GM10248 (cell line): ENCODE results near the gene NCSTN.
A peak's percentile ranks its signal among the peaks of the same experiment; 100 is the strongest.

Experiments used
- CTCF ChIA-PET: fragments of 300-600 bp; sonication (Branson Sonifier 250); formaldehyde crosslinking; extraction: SDS; loops from one replicate; lab custom pipeline; 2021; ENCODE audit warnings: antibody characterized with exemption; lab: Yijun Ruan, JAX
- POLR2A ChIA-PET: fragments of 350-650 bp; sonication (Branson Sonifier 250); formaldehyde crosslinking; extraction: SDS; loops from one replicate; lab custom pipeline; 2020; ENCODE audit warnings: antibody characterized with exemption; lab: Yijun Ruan, JAX
- DNase-seq: peaks from one replicate; pipeline ENCODE4 v3.0.0; 2012; ENCODE audit errors: extremely low spot score
- TF ChIP-seq, protein P1 (sequence below): IDR thresholded peaks from 2 replicates; pipeline ENCODE4 v1.5.1; 2012; ENCODE audit warnings: mild to moderate bottlenecking, low read depth; ENCODE audit errors: extremely low read depth, missing control alignments, control extremely low read depth

Gene NCSTN

DNA sequence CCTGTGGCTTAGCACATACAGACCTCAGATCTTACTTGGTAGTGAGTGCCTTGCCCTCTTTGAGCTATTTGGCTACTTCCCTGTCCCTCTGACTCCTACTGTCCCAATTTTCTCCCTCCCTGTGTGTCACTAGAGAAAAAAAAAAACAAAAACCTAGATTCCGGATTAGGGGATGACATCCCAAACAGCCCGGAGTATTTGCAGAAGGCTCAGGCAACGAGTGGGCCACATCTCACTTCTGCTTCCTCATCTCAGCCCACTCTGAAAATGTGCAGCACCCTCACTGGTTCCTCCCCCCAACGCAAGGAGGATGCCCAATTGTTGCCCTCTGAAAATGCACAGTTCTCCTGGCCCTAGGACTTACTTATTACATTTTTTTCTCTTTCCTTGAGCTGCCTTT lies 28.6 kb downstream of the NCSTN start:
- TF ChIP-seq, protein P1, sequence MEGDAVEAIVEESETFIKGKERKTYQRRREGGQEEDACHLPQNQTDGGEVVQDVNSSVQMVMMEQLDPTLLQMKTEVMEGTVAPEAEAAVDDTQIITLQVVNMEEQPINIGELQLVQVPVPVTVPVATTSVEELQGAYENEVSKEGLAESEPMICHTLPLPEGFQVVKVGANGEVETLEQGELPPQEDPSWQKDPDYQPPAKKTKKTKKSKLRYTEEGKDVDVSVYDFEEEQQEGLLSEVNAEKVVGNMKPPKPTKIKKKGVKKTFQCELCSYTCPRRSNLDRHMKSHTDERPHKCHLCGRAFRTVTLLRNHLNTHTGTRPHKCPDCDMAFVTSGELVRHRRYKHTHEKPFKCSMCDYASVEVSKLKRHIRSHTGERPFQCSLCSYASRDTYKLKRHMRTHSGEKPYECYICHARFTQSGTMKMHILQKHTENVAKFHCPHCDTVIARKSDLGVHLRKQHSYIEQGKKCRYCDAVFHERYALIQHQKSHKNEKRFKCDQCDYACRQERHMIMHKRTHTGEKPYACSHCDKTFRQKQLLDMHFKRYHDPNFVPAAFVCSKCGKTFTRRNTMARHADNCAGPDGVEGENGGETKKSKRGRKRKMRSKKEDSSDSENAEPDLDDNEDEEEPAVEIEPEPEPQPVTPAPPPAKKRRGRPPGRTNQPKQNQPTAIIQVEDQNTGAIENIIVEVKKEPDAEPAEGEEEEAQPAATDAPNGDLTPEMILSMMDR, result no peak
- no peak for DNase-seq
- CTCF ChIA-PET, result interaction anchor here (1.1 to 2.2 kb wide), 6 partner anchors 15 to 271 kb away, joined by 3 to 7 read pairs (median 4); no protein-coding TSS in a partner anchor
- POLR2A ChIA-PET, result no interaction called here

DNA sequence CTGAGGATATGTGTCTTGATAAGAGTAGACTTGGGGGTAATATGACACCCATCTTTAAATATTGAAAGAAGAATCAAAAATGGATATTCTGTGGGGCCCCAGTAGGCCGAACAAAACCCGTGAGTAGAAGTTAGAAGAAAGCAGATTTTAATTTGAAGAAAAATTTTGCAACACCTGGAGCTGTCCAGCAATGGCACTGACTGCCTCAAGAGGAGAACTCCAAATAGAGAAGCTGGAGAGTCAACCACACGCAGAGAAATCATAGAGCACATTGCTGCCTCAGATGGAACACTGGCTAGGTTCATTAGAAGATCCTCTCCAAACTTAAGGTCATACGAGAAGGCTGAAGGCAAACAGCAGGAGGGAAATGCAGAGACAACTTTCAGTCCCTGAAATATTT lies 30.5 kb downstream of the NCSTN start:
- DNase-seq, result no peak
- TF ChIP-seq, protein P1, result no peak
- ChIA-PET CTCF (interaction anchor here (0.5 to 7.8 kb wide), 7 partner anchors 23 to 327 kb away, joined by 3 to 125 read pairs (median 5); no protein-coding TSS in a partner anchor), POLR2A (no interaction called here)

DNA sequence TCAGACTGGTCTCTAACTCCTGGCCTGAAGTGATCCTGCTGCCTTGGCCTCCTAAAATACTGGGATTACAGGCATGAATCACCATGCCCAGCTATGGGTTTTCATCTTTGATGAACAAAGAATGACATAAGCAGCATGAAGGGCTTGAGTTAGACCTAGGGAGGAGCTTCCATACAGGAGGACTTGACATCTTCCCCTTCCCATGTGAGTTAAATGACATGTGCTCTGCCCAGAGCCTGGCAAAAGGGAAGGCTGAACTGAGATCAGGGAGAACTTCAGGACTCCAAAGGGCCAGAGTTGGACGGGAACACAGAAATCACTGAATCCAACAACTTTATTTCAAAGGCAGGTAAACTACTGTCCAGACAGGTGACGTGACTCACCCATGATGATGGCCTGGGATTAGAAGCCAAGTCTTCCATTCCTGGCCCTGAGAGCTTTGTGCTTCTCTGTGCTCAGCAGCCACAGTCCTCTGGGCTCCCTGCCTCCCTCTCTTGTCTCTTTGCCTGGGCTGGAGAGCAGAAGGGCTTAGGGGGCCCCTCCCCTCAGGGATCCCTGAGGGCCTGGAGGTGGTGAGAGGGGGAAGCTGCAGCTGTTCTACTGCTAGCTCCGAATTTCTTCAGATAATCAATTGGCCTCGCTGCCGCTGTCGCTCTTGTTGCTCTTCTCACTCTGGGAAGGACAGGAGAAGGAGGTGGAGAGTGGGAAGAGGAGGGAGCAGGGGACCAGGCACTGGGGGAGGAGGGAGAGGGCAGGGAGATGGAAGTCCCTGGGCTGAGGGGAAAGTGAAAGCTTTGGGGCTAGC lies 31.3 kb downstream of the NCSTN start:
- CTCF ChIA-PET, result interaction anchor here (1.1 to 7.8 kb wide), 9 partner anchors 10 to 296 kb away, joined by 4 to 125 read pairs (median 16); partner anchors contain the start of gene NHLH1
- TF ChIP-seq, protein P1, result no peak
- POLR2A ChIA-PET, result no interaction called here
- no peak for DNase-seq

DNA sequence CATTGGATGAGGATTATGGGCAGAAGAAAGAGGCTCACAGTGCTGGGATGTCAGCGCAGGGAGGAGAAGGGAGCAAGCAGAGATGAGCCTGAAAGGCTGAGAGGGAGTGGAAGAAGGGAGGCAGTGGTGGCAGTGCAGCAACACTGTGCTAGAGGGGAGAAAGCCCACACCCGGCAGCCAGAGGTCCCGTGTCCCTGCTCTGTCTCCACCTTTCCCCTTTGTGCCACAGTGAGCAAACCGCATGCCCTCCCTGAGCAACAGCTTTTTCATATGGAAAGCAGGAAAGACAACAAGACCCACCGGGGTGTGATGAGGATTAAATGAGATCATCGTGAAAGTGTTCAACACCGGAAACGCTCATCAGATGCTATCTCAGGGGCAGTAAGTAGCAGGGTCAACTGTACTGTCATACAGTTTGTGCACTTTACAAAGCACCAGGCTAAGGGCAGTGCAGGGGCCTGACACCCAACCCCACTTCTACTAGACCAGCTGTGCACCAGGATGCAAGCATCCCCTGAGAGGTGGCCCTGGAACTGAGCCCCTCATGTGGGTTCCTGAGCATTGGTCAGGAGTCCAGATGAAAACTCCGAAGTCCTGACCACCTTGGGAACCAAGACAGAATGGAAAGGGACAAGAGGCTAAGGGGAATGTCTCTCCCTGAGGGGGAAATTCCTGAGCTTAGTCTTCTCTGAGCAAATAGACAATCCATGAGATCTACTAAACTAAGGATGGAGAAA lies 32.8 kb downstream of the NCSTN start:
- ChIA-PET POLR2A (interaction anchor here (0.9 kb wide), 1 partner anchor 185 kb away, joined by 3 read pairs; the partner anchor contains the start of gene CASQ1), CTCF (interaction anchor here (0.7 to 7.8 kb wide), 53 partner anchors 10 to 437 kb away, joined by 3 to 125 read pairs (median 6); partner anchors contain the start of genes IGSF8, NHLH1 and VANGL2)
- TF ChIP-seq, protein P1, result no peak
- peak; percentile 42 for DNase-seq

DNA sequence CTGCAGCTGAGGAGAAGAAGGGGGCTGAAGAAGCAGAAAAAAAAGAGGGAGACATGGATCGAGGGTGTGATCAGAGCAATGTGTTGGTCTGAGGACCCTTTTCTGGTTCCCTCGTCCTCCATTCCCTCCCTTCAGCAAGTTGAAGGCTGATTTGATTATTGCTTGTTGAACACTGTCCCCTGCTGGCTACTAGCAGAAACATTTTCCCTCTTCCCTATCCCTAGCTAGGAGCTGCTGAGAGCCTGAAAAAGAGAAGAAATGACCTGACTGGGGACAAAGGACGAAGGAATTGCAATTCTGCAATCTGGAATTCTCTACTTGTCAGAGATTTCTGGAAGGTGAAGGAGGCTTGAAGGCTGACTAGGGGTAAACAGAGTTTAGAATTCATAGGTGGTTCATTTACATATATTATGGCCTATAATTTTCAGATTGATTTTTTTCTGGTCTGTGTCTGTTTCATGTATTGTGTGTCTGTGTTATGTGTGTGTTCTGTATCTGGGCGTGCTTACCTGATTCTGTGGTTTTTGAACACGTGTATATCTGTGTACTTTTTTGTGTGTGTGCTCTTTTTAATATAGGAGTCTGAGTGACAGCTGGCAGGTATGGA lies 33.4 kb downstream of the NCSTN start:
- CTCF ChIA-PET, result interaction anchor here (0.7 to 7.8 kb wide), 65 partner anchors 10 to 438 kb away, joined by 3 to 125 read pairs (median 4); partner anchors contain the start of genes IGSF8, NHLH1 and VANGL2
- POLR2A ChIA-PET, result interaction anchor here (0.9 kb wide), 1 partner anchor 186 kb away, joined by 3 read pairs; the partner anchor contains the start of gene CASQ1
- peak; percentile 73 for DNase-seq
- TF ChIP-seq, protein P1, result peak; percentile 91
